AML-193 (cell line): ENCODE data around the gene ATF7IP.
"Not testable (repeated sequence)": the region's sequence is repeated elsewhere in the genome, so short reads cannot be mapped to it uniquely, and the experiment has no call there.

Source experiments
- DNase-seq, 2 experiments: peaks; one replicate each; lab custom pipeline; 2025; lab: John Stamatoyannopoulos, UW

Gene ATF7IP

DNA sequence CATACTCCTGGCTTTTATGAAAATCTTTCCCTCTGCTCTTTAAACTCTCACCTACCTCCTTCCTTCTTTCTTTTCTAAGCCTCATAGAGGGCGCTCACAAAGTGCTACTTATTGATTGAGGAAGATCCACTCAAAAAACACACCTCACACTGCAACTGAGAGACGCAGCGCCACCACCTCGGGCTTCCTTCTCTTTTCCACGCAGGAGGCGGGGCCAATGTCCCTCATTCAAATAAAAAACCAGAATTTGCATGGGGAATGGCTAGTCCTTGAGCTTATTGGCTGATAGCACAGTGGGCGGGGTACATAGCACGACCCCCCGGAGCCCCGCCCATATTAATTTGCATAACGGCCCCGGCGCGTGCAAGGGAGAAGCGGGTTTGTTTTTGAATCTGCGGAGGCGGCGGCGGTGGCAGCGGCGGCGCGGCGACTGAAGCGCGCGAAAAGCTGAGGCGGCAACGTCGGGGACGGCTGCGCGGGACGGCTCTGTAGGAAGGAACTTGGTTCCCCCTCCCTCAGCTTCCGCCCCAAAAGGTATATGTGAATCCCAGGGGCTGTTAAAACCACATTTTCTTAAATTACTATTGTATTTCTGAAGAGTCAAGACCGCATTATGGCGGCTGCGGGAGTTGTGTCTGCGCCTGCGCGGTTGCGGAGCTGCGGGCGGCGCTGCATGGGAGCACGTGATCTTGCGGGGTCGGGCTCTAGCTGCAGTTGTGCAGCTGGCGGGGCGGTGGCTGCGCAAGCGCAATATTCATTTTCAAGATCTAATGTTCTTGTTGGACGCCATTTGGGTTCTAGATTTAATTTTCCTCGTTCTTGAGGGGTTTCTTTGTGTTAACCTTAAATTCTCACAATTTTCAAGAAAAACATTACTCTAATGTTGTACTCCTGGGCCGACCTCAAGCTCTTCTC lies at the start of gene ATF7IP:
Gene ATF7IP (plus strand): TSS at position 389 of the 915 bp plus-strand sequence. CDS start 58,234 bp downstream, outside the sequence.
- peak; percentile 94 to 95 for DNase-seq

- DNase-seq, result no peak
Observed at GRCh38 chr12:14317362-14318146, 47.9 kb upstream of the ATF7IP start.

- not testable (repeated sequence) for DNase-seq
Observed at GRCh38 chr12:14319704-14320427, 45.6 kb upstream of the ATF7IP start.

DNA sequence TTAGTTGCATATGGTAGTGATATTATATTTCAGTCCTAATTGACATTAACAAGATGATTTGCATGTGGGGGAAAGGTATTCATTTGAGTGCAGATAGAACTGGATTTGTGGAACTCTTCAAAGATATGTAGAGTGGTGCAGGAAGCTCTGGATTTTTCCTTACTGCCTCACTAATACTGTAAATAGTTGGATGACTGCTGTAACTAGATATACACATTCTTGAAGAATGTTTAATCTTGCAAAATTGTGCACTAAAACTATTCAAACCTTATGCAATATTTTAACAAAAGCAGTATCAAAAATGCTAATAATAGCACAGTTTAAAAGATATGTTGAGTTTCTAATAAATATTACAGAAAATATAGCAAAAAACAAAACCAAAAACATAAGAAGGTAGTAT lies 43.1 kb upstream of the ATF7IP start:
- no peak for DNase-seq

- no peak for DNase-seq
Observed at GRCh38 chr12:14325716-14326343, 39.7 kb upstream of the ATF7IP start.

- DNase-seq, result no peak
Observed at GRCh38 chr12:14326699-14327098, 38.8 kb upstream of the ATF7IP start.

GRCh38 chr12:14327711-14328110 lies 37.8 kb upstream of the ATF7IP start:
- peak; percentile 62 to 66 for DNase-seq

DNA sequence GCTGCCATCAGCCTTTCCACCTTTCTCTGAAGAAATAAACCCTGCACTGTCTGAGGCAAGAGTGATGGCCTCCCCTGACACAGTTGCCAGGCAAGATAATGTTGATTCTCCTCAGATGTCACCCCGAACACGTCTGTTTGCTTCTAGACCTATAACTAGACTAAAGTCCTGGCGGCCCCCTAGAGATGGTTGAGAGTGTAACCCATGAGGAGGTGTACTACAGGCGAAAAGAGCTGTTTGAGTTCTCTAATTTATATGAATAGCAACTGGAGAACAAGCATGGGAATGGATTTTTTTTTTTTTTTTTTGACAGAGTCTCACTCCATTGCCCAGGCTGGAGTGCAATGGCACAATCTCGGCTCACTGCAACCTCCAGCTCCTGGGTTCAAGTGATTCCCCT lies 33.0 kb upstream of the ATF7IP start:
- DNase-seq, result no peak

GRCh38 chr12:14340371-14340770 lies 25.1 kb upstream of the ATF7IP start:
- DNase-seq, result no peak

DNA sequence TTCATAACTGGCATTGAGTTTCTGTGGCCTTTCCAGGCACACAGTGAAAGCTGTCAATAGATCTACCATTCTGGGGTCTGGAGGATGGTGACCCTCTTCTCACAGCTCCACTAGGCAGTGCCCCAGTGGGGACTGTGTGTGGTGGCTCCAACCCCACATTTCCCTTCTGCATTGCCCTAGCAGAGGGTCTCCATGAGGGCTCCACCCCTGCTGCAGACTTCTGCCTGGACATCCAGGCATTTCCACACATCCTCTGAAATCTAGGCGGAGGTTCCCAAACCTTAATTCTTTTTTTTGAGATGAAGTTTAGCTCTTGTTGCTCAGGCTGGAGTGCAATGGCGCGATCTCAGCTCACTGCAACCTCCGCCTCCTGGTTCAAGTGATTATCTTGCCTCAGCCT lies 14.0 kb upstream of the ATF7IP start:
- DNase-seq, result not testable (repeated sequence)

DNA sequence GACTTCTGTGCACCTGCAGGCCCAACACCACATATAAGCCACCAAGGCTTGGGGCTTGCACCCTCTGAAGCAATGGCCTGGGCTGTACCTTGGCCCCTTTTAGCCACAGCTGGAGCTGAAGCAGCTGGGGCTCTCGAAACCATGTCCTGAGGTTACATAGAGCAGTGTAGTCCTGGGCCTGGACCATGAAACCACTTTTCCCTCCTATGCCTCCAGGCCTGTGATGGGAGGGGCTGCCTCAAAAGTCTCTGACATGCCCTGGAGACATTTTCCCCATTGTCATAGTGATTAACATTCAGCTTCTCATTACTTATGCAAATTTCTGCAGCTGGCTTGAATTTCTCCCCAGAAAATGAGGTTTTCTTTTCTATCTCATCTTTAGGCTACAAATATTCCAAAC lies 13.4 kb upstream of the ATF7IP start:
- DNase-seq, result not testable (repeated sequence)

DNA sequence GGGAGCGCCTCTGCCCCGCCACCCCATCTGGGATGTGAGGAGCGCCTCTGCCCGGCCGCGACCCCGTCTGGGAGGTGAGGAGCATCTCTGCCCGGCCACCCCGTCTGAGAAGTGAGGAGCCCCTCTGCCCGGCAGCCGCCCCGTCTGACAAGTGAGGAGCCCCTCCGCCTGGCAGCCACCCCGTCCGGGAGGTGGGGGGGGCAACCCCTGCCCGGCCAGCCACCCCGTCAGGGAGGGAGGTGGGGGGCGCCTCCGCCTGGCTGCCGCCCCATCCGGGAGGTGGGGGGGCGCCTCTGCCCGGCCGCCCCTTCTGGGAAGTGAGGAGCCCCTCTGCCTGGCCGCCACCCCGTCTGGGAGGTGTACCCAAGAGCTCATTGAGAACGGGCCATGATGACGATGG lies 10.8 kb upstream of the ATF7IP start:
- DNase-seq, result not testable (repeated sequence)

- no peak for DNase-seq
Observed at GRCh38 chr12:14356147-14356546, 9.3 kb upstream of the ATF7IP start.

- DNase-seq, result no peak
Observed at GRCh38 chr12:14357486-14357885, 8.0 kb upstream of the ATF7IP start.

DNA sequence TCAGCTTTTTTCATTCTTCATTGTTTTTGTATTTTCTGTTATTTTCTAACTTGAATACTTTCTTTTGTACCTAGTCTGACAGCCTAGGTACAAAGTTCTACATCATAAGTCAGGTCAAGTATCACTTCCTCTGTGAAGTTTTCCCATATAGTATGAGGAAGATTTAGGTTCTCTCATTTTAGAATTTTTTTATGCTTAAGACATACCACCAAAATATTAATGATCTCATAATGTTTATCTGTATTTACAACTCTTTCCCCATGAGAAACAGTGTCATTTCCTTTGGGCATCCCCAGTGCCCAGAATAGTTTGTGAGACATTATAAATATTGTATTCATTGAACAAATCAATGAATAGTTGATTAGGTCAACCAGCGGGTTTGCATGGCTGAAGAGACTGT lies 3.1 kb upstream of the ATF7IP start:
- no peak for DNase-seq

- no peak for DNase-seq
Observed at GRCh38 chr12:14364583-14365271, 755 bp upstream of the ATF7IP start.

- DNase-seq, result peak; percentile 30 to 62
Observed at GRCh38 chr12:14366209-14367039, 942 bp downstream of the ATF7IP start.

- peak; percentile 54 to 61 for DNase-seq
Observed at GRCh38 chr12:14367040-14367661, 1.7 kb downstream of the ATF7IP start.

- DNase-seq, result no peak
Observed at GRCh38 chr12:14369311-14369710, 3.8 kb downstream of the ATF7IP start.

- no peak for DNase-seq
Observed at GRCh38 chr12:14373217-14373616, 7.7 kb downstream of the ATF7IP start.
